HG03175 (cell line): ENCODE measurements around the gene ARHGEF16.

Experiments used
- ATAC-seq: cut with Tn5 transposase; IDR thresholded peaks from one replicate; pipeline ENCODE4 v1.9.1; 2021; ENCODE audit warnings: mild to moderate bottlenecking, moderate library complexity; ENCODE audit not compliant: unreplicated experiment

Gene ARHGEF16

DNA sequence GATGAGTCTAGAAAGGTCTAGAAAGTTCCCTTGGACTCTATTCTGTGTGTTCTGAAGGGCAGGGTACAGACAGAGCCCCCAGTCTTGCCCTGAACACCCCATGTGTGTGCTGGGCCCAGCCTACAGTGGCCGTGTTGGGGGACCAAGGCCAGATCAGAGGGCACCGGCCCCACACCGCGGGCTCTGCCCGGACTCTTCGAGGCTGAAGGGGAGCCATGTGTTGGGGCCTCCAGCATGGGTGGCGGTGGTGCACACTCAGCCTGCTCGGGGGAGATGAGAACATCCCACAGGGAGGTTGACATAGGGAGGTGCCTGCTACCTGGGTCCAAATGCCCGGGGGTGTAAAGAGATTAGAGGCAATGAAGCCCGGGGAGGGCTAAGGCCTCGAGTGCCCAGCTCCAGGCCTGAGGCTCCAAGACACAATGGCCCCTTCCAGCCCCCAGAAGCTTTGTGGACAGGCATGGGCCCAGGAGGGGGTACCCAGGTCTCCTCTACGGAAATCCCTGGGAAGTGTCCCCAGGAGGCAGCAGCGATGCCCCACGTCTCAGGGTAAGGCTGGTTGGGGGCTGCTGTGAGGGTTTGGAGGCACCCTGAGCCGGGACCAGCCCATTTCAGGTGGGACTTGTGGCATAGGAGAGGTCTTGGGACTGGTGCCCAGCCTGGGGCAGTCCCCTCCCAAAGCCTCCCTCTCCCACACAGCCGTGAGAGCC lies 12.1 kb downstream of the ARHGEF16 start:
- ATAC-seq, result no peak

DNA sequence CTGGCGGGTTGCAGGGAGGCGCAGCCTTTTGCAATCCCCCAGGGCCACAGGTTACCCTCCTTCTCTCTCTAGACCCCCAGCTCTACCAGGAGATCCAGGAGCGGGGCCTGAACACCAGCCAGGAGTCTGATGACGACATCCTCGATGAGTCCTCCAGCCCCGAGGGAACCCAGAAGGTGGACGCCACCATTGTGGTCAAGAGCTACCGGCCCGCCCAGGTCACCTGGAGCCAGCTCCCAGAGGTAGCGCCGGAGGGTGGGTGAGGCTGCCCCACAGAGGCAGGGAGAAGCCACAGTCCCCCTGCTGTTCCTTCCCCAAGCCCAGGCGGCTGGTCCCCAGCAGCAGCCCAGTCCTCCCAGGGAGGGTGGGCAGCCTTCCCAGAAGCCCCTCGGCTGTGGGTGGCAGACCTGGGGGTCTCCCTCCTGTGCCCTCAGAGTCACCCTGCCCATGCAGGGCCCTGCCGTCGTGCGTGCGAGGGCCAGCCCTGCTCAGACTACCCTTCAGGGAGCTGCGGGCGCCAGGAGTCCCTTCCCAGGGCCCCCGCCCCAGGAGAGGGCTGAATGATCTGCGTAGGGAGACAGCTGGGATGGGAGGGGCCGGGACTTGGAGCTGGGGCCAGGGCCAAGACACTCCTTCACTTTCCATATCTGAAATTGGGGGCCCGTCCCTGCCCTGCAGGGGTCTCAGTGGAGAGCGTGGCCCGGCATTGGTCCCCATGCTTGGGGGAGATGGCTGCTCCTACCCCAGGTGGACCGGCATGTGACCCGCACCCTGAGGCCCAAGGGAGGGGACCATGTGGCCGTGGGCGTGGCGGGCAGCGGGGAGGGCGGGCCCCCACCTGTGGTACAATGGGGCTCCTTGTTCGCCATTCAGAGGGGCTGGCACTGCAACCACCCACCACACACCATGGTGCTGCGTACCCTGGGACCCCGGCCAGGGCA lies 12.9 kb downstream of the ARHGEF16 start:
- ATAC-seq, result no peak

DNA sequence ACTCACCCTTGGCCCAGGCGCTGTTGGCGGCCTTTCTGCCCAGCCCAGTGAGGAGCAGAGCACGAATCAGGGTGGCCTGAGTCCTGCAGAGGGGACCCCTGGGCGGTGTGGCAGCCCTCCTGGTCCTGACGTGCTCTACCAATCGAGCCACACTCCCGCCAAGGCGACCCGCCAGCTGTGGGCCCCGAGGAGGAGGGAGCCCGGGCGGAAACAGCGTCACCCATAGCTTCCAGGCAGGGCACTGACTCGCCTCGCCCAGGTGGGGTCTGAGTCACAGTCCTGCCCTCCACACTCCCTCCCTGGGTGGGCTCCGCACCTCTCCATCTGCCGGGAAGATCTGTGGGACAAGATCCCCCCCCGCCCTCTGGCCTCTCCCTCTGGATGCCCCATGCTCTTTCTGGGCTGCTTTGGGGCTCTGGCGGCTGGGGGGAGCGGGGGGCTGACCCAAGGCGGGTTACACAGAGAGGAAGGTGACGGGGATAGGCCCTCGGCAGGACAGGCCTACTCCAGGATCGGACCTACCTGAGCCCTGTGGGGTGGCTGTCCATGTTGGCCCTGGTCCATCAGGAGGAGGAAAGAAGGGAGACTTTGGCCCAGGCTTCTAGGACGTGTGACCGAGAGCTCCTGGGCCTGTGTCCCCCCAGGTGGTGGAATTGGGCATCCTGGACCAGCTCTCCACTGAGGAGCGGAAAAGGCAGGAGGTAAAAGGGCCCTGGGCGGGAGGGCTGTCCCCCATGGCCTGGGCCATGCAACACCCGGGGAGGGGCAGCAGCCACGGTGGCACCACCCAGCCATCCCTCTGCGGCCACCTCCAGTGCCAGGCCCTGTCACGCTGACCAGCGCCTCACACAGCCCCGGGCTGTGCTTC lies 14.0 kb downstream of the ARHGEF16 start:
- ATAC-seq, result no peak

DNA sequence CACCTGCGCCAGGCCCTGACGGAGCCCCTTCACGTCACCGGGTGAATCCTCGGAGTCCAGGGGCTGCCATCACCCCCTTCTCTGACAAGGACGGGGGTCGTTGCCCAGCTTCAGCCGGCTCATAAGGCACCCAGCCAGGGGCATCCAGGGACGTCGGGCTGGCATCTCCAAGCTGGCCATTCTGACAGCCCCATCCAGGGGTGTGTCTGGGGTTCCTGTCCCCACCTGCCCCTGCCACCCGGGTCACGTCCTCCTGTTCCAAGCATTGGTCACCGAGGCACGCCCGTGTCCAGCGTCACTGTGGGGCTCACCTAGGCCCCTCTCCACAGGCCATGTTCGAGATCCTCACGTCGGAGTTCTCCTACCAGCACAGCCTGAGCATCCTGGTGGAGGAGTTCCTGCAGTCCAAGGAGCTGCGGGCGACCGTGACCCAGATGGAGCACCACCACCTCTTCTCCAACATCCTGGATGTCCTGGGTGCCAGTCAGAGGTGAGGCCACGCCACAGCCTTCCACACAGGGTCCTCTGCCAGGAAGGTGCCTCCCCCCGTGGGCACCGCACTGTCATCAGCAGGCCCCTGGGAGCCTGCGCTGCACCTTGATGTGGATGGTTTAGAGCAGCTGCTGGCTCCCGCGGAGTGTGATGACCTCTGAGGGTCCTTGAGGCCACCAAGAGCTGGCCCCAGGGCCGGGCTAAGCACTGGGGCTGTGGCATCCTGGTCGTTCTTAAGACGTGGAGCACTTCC lies 14.8 kb downstream of the ARHGEF16 start:
- no peak for ATAC-seq

DNA sequence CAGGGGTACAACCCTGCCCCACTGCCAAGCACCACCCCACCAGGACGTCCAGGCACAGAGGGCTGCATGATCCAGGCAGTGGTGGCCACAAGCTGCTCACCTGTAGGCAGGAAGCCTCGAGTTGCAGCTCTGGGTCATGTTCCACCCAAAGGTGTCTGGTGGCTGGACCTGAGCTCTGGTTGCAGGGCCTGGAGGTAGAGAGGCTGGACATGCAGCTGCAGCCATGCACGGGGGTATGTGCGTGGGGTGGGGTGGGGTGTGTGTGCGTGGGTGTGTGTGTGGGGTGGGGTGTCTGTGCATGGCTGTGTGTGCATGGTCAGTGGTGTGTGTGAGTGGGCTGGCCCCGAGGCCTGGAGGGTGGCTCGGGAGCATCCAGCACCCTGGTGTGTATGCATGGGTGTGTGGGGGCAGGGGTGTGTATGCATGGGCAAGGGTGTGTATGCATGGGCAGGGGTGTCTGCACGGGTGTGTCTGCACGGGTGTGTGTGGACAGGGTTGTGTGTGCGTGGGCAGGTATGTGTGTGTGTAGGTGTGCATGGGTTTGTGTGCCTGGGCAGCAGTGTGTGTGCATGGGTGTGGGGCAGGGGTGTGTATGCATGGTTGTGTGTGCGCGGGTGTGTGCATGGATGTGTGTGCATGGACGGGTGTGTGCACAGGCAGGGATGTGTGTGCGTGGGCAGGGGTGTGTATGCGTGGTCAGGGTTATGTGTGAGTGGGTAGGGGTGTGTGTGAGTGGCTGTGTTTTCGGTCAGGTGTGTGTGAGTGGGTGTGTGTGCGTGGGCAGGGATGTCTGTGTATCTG lies 15.6 kb downstream of the ARHGEF16 start:
- ATAC-seq, result no peak

DNA sequence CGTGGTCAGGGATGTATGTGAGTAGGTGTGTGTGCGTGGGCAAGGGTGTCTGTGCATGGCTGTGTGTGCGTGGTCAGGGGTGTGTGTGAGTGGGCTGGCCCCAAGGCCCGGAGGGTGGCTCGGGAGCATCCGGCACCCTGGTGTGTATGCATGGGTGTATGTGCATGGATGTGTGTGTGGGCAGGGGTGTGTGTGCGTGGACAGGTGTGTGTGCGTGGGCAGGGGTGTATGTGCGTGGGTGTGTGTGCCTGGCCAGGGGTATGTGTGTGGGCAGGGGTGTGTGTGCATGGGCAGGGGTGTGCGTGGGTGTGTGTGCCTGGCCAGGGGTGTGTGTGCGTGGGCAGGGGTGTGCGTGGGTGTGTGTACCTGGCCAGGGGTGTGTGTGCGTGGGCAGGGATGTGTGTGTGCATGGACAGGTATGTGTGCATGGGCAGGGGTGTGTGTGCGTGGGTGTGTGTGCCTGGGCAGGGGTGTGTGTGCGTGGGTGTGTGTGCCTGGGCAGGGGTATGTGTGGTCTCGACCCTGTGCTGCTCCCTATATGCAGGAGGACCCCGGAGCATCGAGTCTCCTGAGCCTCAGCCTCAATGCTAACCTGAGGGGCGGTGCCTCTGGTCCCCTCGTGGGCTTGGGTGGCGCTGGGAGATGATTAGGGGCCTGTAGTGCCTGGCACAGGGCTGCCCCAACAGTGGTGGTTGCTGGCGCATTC lies 16.3 kb downstream of the ARHGEF16 start:
- no peak for ATAC-seq

DNA sequence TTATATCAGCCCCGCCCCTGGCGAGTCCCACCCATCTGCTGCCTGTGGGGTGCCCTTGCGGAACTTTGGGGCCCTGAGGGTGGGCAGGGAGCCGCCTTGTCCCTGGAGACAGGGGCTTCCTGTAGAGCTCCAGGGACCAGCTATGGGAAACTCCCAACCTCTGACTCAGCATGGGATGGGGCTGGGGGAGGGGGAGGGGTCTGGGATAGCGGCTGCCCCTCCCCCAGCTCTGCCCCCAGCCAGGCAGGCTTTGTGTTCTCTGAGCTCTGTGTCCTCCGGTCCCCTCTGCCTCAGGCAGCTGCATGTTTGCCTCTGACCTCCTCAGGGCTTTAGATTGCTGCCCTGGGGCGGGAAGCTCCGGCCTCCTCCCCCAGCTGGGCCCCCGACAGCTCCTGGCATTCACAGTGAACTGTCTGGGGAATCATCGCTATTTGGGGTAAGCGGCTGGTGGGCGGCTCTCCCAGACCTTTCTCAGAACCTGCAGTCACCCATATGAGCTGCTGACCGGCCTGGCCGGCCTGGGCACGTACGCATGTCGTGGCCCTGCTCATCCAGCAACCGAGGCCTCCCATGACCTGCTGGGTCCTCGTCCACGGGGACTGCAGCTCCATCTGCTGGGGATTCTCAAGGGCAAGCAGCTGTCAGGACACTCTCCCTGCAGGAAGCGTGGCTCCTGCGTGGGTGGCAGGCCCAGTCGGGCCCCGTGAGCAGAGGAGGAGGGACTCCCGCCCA lies 17.1 kb downstream of the ARHGEF16 start:
- ATAC-seq, result no peak

- no peak for ATAC-seq
Measured at GRCh38 chr1:3472088-3472850, 17.8 kb downstream of the ARHGEF16 start.

DNA sequence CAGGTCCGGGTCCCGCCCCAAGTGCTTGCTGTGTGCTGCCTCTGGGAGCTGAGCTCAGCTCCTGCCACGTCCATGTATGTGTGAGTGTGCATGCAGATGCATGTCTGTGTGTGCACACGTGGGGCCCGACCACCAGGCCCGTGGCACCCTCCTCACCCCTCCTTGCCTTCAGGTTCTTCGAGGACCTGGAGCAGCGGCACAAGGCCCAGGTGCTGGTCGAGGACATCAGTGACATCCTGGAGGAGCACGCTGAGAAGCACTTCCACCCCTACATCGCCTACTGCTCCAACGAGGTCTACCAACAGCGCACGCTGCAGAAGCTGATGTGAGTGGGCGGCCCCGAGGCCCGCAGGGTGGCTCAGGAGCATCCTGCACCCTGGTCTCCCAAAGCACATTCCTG lies 18.4 kb downstream of the ARHGEF16 start:
- no peak for ATAC-seq

DNA sequence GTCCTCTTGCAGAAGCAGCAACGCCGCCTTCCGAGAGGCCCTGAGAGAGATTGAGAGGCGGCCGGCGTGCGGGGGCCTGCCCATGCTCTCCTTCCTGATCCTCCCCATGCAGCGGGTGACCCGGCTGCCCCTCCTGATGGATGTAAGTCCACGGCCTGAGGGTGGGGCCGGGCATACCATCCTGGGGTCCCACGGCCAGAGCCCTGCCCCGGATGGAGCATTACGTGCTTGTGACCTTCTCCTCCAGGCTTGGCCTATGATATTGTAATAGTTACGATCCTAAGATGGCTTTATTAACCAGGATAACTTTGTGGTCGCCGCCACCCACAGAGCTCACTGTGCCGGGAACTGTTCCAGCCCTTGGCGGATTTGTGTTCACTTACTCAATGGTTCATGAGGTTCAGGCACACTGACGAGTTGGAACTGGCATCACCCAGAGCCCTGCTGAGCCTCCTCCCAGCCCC lies 18.9 kb downstream of the ARHGEF16 start:
- no peak for ATAC-seq

- no peak for ATAC-seq
Measured at GRCh38 chr1:3474016-3474415, 19.6 kb downstream of the ARHGEF16 start.

DNA sequence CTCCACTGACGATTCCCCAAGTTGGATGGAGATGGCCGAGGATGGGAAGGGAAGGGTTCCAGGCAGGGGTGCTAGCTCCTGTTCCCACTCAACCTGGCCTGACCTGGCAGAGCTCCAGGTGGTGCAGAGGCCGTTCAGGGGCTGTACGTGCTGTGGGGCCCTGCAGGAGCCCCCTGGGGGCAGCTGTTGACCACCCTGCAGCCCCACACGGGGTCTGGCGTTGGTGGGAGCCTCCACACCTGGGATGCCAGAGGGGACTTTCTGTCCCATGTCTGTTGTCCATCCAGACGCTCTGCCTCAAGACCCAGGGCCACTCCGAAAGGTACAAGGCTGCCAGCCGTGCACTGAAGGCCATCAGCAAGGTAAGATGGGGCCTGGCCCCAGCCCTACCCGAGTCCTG lies 20.0 kb downstream of the ARHGEF16 start:
- ATAC-seq, result no peak

GRCh38 chr1:3475839-3476573 lies 21.5 kb downstream of the ARHGEF16 start:
- ATAC-seq, result no peak

DNA sequence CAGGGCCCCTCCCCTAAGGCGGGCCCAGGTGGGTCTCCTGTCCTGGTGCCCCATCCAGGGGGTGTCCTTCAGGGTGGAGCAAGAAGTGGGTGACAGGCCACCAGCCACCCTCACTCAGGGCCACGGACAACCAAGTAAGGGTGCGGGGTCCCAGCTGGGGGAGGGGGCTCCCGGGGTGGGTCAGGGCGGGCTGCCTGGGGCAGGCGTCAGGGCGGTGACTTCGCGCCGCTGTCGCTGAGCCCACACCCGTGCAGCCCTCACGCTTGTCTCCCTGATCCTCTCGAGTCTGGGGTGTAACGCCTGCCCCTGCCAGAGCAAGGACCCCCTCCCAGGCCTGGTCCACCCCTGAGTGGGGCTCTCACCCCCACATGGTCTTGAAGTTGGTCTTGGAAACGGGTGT lies 22.2 kb downstream of the ARHGEF16 start:
- no peak for ATAC-seq

DNA sequence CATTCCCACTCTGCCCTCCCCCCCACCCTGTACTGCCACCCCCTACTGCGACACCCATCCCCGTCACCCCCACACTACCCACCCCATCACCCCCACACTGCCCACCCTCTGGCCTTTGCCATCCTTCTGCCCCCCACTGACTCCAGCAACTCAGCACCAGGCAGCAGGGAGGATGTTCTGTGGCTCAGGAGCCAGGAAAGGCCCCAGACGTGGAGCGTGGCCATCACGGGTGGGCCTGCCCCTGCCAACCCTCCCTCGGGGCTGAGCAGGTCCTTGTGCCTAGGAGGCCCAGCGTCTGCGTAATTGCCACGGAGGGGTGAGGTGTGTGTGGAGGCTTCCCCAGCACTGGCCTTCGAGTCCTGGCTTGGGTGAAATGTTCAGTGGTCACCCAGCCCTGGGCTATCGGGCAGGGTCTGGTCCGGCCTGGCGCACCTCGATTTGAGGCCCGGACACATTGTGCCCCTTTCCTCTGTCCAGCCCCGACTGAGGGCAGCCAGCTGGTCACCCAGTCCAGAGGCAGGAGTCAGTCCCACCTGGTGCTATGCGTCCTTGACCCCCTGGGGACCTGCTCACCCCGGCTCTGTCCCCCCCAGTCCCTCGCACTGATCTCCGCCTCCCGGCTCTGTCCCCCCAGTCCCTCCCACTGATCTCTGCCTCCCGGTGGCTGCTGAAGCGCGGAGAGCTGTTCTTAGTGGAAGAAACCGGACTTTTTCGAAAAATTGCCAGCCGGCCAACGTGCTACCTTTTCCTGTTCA lies 23.0 kb downstream of the ARHGEF16 start:
- ATAC-seq, result no peak

DNA sequence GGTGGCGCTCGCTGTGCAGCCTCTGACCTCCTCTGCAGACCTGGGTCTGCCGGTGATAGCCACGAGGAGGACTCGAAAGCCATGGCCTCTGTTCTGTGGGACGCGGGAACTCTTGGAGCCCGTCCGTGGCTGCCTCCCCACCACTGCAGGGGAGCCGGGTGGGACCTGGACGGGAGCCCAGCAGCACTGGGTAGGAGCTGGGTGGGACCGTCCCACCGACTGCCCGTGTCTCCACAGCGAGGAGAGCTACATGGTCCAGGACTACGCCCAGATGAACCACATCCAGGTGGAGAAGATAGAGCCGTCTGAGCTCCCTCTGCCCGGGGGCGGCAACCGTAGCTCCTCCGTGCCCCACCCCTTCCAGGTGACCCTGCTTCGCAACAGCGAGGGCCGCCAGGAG lies 23.7 kb downstream of the ARHGEF16 start:
- no peak for ATAC-seq
